Glutamatergic neuron (in vitro differentiated cells): Measurements from ENCODE around the gene TMPRSS9. TPM values are rescaled to one million over a fixed set of nuclear protein-coding genes. Genes with fewer than 3 reads are reported as not detected.
"Not testable (repeated sequence)": the region's sequence is repeated elsewhere in the genome, so short reads cannot be mapped to it uniquely, and the experiment has no call there.

Experiments
- DNase-seq: peaks from one replicate; pipeline ENCODE4 v3.0.0; 2022
- H3K27ac Mint-ChIP-seq: one replicate; pipeline ENCODE4 v1.8.0; 2020; ENCODE audit warnings: mild to moderate bottlenecking, mixed read lengths, inconsistent platforms; ENCODE audit not compliant: unreplicated experiment
- H3K27me3 Mint-ChIP-seq: one replicate; pipeline ENCODE4 v1.8.0; 2020; ENCODE audit warnings: mild to moderate bottlenecking, moderate library complexity, mixed read lengths, inconsistent platforms; ENCODE audit not compliant: unreplicated experiment
- H3K36me3 Mint-ChIP-seq: one replicate; pipeline ENCODE4 v1.8.0; 2020; ENCODE audit warnings: mild to moderate bottlenecking, mixed read lengths, inconsistent platforms; ENCODE audit not compliant: unreplicated experiment
- H3K4me1 Mint-ChIP-seq: one replicate; pipeline ENCODE4 v1.8.0; 2020; ENCODE audit warnings: mild to moderate bottlenecking, low read depth, mixed read lengths, inconsistent platforms; ENCODE audit not compliant: unreplicated experiment
- H3K4me3 Mint-ChIP-seq: one replicate; pipeline ENCODE4 v1.8.0; 2020; ENCODE audit warnings: mild to moderate bottlenecking, mixed read lengths, inconsistent platforms; ENCODE audit not compliant: unreplicated experiment
- H3K9me3 Mint-ChIP-seq: one replicate; pipeline ENCODE4 v1.8.0; 2020; ENCODE audit warnings: mild to moderate bottlenecking, moderate library complexity, mixed read lengths, inconsistent platforms; ENCODE audit not compliant: unreplicated experiment
- CTCF ChIP-seq: fragments of 200-600 bp; sonication (generic); IDR thresholded peaks from one replicate; pipeline ENCODE4 v1.5.0; 2021; ENCODE audit not compliant: partially characterized antibody, unreplicated experiment
- total RNA-seq: library from RNA; stranded (reverse); fragmentation: NEBNext Ultra II Directional; extraction: Animal tissue kit (Norgen Biotek cat#: 25700); gene quantifications from one replicate; pipeline ENCODE4 v1.2.1, GENCODE V29; 2021; ENCODE audit not compliant: unreplicated experiment

TMPRSS9 gene
- total RNA-seq, 1 donor from 2014 or later, result 0.29 TPM

- DNase-seq, result no peak
- Mint-ChIP-seq H3K4me1 (peaks cover 8% of the 10 kb centered on the region), H3K27me3 (peaks cover 3% of the 10 kb centered on the region), H3K4me3 (peak overlapping the region; percentile 10), H3K27ac (no peak overlapping the region), H3K9me3 (peaks cover 3% of the 10 kb centered on the region), H3K36me3 (no peaks in the 10 kb centered on the region)
- TF ChIP-seq CTCF, result peak; percentile 79
Measured at GRCh38 chr19:2391118-2391725, 31.2 kb downstream of the TMPRSS9 start.

- no peak for DNase-seq
- H3K27me3 Mint-ChIP-seq, result peaks cover 3% of the 10 kb centered on the region
- H3K27ac Mint-ChIP-seq, result no peak overlapping the region
- no peak overlapping the region for H3K4me3 Mint-ChIP-seq
- TF ChIP-seq CTCF, result no peak
- H3K9me3 Mint-ChIP-seq, result peaks cover 3% of the 10 kb centered on the region
- H3K36me3 Mint-ChIP-seq, result no peaks in the 10 kb centered on the region
- H3K4me1 Mint-ChIP-seq, result peaks cover 6% of the 10 kb centered on the region
Measured at GRCh38 chr19:2392366-2392765, 32.3 kb downstream of the TMPRSS9 start.

- not testable (repeated sequence) for H3K4me1 Mint-ChIP-seq, H3K36me3 Mint-ChIP-seq, H3K27me3 Mint-ChIP-seq, DNase-seq, H3K9me3 Mint-ChIP-seq, H3K4me3 Mint-ChIP-seq
- H3K27ac Mint-ChIP-seq, result peak overlapping the region; percentile 20
Measured at GRCh38 chr19:2392899-2393298, 32.8 kb downstream of the TMPRSS9 start.

GRCh38 chr19:2394054-2394441 lies 34.0 kb downstream of the TMPRSS9 start:
- TF ChIP-seq CTCF, result no peak
- Mint-ChIP-seq H3K27me3 (peaks cover 3% of the 10 kb centered on the region), H3K4me1 (peaks cover 2% of the 10 kb centered on the region), H3K9me3 (peaks cover 3% of the 10 kb centered on the region), H3K27ac (no peak overlapping the region), H3K4me3 (no peak overlapping the region), H3K36me3 (no peaks in the 10 kb centered on the region)
- no peak for DNase-seq

DNA sequence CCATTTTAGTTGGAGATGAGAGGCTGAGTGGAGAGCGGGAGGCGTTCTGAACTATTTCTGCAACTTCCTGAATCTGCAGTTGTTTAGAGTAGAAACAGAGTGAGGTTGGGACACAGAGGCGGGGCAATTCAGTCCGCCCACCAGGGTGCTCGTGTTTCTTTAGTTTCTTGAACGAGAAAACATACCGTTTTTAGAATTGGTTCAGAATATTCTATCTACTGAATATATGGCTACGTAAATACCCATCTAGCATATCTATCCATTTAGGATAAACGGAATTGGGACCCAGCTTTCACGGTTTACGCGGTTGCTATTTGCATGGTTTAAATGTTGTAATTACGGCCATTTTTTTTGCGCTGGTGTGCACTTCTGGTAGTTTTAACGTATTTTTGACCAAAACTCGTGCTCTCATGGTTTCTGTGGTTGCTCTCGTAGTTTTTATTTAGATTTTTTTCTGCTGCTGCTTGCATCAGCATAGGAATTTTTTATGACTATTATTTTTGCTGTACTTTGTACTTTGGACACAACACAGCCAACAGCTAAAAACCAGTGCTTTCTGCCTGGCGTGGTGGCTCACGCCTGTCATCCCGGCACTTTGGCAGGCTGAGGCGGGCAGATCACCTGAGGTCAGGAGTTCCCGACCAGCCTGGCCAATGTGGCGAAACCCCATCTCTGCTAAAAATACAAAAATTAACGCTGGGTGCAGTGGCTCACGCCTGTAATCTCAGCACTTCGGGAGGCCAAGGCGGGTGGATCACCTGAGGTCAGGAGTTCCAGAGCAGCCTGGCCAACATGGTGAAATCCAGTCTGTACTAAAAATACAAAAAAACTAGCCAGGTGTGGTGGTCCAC lies 34.6 kb downstream of the TMPRSS9 start:
- TF ChIP-seq CTCF, result no peak
- H3K4me1 Mint-ChIP-seq, result peaks cover 2% of the 10 kb centered on the region
- no peak overlapping the region for H3K27ac Mint-ChIP-seq
- H3K9me3 Mint-ChIP-seq, result peaks cover 3% of the 10 kb centered on the region
- H3K4me3 Mint-ChIP-seq, result no peak overlapping the region
- H3K27me3 Mint-ChIP-seq, result peaks cover 3% of the 10 kb centered on the region
- no peaks in the 10 kb centered on the region for H3K36me3 Mint-ChIP-seq
- no peak for DNase-seq

- H3K4me1 Mint-ChIP-seq, DNase-seq, H3K27ac Mint-ChIP-seq, H3K36me3 Mint-ChIP-seq, H3K27me3 Mint-ChIP-seq, H3K9me3 Mint-ChIP-seq, H3K4me3 Mint-ChIP-seq: not testable (repeated sequence)
Measured at GRCh38 chr19:2395293-2395829, 35.3 kb downstream of the TMPRSS9 start.

GRCh38 chr19:2397173-2397572 lies 37.1 kb downstream of the TMPRSS9 start:
- not testable (repeated sequence) for H3K9me3 Mint-ChIP-seq, H3K4me1 Mint-ChIP-seq, H3K4me3 Mint-ChIP-seq, H3K27me3 Mint-ChIP-seq, DNase-seq, H3K27ac Mint-ChIP-seq, H3K36me3 Mint-ChIP-seq
